NCI-H1694 treated with DMSO at 0.1 percent for 48 hours (cell line): Measurements from ENCODE around the gene SCD.
"Not testable (repeated sequence)": the region's sequence is repeated elsewhere in the genome, so short reads cannot be mapped to it uniquely, and the experiment has no call there.

Experiments
- DNase-seq: peaks from one replicate; lab custom pipeline; 2025; lab: John Stamatoyannopoulos, UW

The SCD gene

DNA sequence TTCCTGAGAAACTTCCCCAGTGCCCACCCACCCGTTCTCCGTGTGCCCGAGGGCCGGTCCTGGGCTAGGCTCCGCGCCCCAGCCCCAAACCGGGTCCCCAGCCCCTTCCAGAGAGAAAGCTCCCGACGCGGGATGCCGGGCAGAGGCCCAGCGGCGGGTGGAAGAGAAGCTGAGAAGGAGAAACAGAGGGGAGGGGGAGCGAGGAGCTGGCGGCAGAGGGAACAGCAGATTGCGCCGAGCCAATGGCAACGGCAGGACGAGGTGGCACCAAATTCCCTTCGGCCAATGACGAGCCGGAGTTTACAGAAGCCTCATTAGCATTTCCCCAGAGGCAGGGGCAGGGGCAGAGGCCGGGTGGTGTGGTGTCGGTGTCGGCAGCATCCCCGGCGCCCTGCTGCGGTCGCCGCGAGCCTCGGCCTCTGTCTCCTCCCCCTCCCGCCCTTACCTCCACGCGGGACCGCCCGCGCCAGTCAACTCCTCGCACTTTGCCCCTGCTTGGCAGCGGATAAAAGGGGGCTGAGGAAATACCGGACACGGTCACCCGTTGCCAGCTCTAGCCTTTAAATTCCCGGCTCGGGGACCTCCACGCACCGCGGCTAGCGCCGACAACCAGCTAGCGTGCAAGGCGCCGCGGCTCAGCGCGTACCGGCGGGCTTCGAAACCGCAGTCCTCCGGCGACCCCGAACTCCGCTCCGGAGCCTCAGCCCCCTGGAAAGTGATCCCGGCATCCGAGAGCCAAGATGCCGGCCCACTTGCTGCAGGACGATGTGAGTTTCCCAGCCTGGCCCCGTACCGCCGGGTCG lies at the start of gene SCD:
Gene SCD (plus strand): TSS at position 469 of the 803 bp plus-strand sequence. CDS start 272 bp downstream, at position 741.
- DNase-seq: peak; percentile 92

DNA sequence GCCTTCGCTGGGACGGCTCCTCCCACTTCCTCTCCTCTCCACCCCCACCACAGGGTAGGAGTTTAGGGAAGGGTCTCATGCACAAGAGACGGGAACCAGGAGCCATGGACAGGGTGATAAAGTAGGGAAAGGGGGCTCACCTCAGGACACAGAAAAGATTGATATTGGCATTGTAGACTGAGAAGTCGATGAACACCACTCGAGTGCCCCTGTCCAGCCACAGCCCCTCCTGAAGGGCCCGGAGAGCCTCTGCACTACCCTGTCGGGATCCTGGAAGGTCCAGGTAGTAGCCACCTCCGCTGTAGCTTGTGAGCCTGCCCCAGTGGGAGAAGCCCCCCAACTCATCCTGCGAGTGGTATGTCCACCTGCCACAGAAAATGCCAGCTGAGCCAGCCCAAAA lies 49.8 kb upstream of the SCD start:
- DNase-seq: no peak

DNA sequence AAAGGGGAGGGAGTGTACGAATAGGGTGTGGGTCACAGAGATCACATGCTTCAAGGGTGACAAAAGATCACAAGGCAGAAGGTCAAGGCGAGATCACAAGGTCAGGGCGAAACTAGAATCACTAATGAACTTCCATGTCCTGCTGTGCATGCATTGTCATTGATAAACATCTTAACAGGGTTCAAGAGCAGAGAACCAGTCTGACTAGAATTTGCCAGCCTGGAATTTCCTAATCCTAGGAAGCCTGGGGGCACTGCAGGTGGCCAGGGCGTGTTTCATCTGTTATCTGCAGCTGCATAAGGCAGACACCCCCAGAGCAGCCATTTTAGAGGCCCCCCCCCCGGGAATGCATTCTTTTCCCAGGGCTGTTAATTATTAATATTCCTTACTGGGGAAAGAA lies 45.9 kb upstream of the SCD start:
- DNase-seq: not testable (repeated sequence)

DNA sequence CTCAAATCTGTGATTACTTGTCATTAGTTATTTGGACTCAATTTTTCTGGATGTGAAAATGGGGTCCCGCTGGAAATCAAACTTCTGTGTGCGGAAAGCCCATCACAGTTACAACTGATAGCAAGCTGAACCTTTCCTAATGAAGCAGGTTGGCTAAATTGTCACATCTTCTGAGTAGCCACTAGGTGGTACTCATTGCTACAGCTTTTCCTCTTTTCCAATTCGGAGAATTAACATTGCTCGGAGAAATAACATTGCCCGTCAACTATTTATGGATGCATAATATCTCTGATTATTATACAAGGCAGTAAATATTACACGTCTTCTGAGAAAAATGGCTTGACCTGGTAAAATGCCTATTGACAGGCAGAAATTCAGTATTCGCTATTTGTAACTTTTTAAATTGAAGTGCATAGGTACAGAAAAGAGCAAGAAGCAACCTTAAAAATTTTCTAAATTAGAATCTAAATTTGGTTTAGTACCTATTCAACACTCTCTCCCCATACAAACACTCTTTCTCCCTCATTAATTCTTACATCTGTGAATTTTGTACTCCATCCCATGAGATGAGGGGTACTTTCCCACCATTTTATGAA lies 43.2 kb upstream of the SCD start:
- peak; percentile 50 for DNase-seq

DNA sequence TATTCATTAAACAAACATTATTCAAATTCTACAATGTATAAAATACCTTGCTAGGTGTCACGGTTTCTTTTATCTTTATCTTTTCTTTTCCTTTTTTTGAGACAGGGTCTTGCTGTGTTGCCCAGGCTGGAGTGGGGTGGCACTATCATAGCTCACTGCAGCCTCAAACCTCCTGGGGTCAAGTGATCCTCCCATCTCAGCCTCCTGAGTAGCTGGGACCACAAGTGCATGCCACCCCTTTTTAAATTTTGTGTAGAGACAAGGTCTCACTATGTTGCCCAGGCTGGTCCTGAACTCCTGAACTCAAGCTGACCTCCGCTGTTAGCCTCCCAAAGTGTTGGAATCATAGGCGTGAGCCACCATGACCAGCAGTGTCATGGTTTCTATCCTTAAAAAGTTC lies 42.6 kb upstream of the SCD start:
- no peak for DNase-seq

DNA sequence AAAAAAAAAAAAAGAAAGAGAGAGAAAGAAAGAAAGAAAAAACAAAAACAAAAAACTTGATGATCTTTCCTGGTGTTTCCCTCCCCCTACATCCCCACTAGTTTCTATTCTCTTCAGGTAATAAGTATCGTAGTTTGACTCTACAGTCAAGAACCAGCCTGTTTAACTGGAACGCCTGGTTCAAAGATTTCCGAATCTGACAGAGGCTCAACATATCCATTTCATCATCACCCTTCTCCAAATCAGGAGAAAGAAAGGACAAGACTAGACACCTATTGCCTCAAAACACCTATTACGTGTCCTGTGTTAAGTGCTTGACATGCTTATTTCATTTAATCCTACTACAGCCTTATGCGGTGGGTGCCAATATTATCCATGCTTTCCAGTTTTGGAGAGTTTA lies 40.2 kb upstream of the SCD start:
- no peak for DNase-seq

DNA sequence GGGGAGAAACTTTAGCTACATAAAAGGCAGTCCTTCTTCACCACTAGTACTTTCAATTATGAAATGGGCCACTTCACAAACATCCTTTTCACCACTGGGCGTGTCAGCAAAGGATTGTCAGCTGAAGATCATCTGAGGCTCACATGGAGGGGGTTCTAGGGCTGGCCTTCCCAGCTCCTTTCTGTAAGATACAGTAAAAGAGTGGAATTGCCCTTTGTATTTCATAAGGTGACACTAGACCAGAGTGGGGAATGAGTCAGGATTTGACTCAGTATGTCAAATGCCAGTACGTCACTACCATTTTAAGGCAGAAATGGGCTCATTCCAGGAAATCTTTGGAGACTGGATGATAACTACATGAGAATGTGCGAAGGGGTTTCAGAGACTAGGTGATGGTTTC lies 39.3 kb upstream of the SCD start:
- DNase-seq: no peak

DNA sequence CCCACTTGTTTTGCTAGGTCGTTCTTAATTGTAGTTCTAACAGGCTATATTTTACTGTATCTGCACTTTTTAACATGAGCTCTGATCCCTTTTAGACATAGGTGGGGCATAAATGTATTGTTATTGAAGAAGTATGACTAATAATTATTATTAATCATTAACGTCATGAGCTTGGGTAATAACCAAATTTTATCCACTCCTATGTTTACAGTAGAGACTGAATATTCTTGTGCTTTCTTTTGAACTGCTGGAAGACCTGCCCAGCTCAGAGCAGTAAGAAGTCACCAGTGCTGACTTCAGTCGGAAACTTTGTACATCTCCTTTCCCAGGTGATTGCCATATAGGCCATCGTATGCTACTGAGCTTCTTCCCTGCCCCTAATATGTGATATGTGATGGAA lies 35.7 kb upstream of the SCD start:
- DNase-seq: no peak

DNA sequence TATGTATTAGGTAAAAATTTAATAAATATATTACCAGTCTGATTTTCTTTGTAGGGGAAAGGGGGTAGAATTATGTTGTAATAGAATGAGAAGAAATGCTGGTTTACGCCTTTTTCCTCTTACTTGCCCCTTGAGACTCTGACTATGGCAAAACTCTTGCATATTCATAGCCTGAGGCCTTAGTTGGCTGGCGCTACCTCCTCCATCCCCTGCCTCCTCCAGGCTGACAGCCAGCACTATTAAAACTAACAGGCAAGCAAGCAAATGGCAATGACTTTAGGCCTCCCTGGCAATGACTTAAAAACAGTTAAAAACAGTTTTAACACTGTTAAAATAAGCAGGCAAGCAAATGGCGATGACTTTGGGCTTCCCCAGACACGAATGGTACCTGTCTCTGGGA lies 31.4 kb upstream of the SCD start:
- DNase-seq: no peak

DNA sequence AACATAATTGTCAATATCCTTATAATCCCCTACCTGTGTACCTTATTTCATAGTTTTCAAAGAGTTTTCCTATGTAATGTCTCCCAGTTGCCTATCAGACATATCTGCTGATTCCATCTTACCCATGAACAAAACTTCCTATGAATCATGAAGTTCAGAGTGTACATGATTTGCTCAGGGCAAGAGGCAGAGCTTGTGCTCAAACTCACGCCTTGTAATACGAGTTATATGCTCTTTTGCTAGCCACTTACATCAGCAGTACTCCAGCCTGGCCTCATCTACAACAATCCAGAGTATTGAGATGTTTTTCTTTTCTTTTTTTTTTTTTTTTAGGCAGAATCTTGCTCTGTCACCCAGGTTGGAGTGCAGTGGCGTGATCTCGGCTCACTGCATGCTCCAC lies 28.8 kb upstream of the SCD start:
- no peak for DNase-seq

DNA sequence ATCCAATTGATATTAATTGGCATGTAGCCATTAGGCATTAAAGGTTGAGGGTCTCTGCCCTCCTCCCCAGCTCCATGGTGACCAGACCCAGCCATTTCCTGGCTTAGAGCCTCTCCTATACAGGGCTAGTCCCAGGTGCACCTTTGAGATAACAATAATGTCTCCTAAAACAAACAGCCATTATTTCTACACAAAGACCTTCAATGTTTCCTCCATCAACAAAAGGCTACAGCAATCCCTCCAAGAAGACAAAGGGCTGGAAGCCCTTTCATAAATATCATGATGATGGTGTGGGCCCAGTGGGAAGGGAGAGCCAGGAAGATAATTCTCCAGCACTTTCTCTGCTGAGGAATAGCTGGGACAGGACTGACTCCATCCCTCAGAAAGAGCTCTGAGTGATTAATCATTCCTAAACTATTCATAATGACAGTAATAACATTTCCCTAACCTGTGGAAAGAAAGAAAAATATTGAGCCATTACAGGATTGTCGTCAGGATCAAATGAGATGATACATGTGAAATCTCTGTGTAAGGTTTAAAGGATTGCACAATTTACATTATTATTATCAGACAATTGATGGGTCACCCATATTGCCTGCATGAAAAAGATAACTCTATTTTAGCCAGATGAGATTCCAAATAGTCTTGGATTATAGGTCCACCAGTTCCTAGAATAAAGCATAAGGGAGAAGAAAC lies 27.2 kb upstream of the SCD start:
- DNase-seq: no peak

DNA sequence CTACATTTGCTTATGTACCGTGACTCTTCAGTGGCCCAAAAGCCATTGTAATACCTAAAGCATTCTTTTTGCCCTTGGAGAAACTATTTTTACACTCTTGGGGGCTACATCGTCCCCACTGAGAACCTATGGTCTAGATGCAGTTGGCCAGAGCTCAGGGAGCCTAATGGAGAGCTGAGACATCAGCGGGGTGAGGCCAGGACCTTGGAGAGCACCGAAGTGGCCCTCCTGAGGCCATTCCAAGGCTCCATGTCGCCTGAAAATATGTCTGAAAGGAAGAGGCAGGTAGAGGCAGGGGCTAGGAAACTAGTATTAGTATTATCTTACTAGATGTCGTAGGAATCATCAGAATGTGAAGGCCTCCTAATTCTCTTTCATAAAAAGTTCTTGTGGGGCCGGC lies 21.9 kb upstream of the SCD start:
- DNase-seq: no peak

DNA sequence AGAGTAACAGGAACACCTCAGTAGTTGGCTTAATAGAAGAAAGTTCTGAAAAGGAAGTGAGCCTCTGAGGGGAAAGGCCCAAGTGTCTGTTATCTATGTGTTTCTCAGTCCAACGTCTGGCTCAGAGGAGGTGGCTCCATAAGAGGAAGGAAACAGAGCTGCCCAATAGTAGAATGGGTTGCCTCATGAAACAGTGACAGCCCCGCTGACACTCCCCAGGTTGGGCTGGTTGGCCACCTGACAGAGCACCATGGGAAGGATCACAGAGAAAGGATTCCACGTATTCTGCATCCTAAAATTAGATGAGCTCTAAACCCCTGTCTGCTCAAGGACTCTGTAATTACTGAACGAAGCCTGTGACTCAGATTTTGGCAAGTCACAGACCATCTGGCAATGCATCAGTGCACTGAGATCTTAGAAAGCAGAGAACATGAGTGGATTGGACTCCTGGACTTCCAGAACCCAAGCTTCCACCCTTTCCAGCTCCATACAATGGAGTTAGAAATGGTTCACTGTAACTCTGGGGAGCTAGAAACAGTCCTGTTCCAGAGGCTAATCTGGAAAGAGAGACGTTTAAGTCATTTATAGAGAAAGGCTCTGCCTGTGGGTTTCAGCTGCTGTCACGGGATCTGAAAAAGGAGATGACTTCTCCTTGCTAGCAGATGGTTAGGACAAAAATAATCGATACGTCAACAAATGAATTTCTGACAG lies 19.9 kb upstream of the SCD start:
- peak; percentile 66 for DNase-seq

DNA sequence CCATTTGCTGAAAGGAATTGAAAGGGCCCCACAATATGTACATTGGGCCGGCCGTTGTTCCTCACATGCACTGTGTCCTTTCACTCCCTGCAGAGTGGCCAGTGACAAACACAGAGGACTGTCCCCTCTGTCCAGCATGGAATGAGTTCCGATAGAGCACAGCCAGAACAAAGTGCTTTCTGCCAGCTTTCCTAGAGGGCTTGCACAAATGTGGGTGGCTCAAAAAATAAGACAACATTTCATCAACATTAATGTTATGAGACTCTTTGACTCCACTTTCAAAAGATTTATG lies 19.4 kb upstream of the SCD start:
- no peak for DNase-seq

DNA sequence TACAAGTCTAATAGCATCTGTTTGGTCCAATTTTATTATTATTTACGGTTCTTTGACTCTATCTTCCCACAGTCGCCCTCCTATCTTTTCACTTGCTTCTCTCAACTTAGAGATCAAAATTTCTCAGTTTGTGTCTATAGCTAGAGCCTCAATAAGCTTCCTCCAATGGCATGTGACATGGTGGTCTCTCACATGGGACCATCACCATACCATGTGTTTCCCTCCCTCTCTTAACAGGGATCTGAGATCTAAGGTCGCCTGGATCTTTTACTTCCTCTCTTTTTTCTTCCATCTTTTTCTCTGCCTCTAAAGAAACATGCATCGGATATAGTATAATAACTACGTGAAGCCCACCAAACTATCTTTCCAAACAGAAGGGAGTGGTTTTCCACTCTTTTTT lies 18.8 kb upstream of the SCD start:
- no peak for DNase-seq

DNA sequence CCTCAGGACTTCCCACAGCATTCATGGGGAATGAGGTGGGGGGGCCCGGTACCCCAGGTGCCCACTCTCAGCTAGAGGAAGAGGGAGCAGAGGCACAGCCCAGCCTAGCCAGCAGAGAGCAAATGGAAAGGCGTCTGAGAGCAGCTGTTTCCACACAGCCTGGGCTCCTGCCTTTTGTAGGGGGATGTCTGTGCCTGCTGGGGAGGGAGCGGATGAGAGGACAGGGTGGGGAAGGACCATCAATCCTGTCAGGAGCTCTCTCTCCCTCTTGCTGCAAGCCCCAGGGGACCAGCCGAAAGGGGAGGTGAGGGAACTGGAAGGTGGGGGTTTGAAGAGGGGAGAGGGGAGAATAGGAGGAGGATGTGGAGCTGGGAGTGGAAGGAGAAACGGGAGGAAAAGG lies 17.0 kb upstream of the SCD start, which contains the start of gene PKD2L1:
Gene PKD2L1 (minus strand): TSS at position 150 of the 400 bp plus-strand sequence. CDS start 125 bp downstream, at position 25.
- no peak for DNase-seq

DNA sequence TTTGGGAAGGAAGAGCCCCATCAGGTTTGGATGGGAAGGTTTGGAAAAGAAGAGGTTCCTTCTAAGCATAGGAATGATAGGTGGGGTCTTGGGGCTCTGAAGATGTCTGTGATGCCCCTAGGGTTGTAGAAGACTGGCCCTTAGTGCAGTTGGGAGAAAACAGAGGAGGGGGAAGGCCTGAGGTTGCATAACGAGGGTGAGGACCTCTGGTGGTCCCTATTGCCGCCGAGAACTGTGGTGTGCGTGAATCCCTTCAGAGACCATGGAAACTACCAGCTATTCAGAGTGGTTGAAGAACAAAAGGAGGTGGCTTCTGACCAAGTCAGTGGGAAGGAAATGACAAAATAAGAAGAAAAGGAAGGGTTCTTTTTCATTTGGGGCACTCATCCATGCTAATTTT lies 13.9 kb upstream of the SCD start:
- DNase-seq: no peak

DNA sequence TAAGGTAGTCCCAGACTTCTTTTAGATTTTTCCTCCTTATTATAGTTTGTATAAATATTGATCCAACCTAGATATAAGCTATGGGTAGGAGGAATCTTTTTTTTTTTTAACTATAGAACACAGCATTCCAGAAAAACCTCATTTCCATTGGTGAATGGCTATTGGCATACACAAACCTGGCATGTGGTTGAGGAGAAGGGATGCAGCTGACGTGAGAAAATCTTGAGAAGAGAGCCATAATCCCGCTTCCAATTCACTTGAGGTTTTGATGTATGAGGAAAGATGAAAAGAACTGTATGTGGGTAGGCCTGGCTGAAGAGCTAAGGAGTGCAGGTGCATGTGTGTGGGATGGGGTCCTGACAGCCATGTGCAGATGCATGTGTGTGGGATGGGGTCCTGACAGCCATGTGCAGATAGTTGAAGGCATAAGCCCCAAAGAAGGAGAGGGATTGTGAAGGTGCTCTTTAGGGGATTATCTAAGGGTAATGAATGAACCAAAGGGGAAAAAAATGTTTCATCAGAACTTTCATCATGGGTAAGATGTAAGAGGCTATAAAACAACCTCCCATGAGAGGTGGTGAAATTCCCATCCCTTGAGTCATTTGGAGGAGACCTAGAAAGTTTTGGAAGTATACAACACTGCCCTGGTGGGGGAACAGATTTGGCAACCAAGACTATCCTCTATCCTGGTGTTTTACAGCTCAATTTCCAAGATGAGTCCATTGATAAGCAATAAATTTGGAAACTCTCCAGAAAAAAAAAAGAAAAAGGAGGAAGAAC lies 13.2 kb upstream of the SCD start:
- no peak for DNase-seq

DNA sequence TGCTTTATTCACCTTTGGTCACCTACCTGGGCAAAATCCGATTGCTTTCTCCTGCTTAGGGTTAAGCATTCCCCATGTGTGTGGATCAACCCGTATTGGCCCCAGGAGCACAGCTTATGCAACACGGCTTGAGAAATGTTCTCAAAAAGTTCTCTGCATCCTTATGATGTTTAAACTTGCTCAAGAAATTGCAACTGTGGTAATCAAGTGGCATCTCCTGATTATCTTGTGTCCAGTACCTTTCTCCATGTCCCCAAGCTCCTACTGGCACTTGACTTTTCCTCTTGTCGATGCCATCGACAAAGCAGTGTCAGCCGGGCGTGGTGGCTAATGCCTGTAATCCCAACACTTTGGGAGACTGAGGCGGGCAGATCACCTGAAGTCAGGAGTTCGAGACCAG lies 12.3 kb upstream of the SCD start:
- no peak for DNase-seq

DNA sequence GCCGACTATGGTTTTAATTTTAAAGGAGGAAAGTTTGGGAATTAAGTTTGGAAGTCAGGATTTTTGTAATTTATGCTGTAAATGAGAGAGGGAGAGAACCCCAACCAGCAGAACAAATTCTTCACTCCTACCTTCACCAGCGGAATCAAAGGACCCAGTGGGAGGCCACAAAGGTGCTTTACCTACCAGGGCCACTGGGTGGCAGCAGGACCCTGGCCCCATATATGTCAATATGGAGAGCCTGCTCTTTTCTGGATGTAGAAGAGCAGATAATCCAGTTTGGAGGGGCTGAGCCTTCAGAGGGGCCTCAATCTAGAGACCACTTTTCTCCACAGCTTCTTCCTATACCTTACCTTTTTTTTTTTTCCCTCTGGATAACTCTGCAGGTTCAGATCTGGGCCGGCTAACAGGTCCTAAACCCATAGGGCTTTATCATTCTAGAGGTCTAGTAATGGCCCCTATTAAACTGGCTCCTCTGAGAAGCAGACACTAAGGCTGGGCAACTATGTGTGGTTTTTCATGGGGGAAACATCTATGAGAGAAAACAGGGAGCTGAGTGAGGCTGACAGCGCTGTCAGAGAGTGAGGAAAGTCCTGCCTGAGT lies 8.5 kb upstream of the SCD start:
- peak; percentile 33 for DNase-seq

DNA sequence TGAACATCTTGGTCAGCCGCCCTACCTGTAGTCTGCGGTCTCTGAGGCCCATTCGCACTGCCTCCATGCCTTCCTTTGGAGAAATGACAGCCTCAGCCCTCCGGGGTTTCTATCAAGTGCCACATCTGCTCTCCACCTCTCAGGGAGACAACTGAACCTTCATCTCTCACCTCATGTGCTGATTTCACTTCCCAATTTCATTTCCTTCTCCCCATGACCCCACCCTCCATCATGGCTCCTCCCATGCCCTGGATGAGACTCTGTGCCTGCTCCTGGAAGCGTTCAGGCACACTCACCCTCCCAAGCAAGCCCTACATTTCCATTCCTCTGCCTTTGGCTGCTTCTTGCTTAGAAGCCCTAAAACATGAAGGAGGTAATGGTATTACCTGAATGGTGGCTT lies 7.8 kb upstream of the SCD start:
- DNase-seq: no peak
